A673 (cell line): Measurements from ENCODE around the gene YES1. TPM values are rescaled to one million over a fixed set of nuclear protein-coding genes. Genes with fewer than 3 reads are reported as not detected.

Experiments used
- BruUV-seq: library from RNA; stranded (reverse); fragments of 400-500 nt; replicated peaks from 2 replicates; lab custom pipeline; 2021; lab: Mats Ljungman, UMichigan
- CTCF ChIA-PET: fragments of 300-600 bp; sonication (Branson Sonifier 250); formaldehyde crosslinking; loops from one replicate; lab custom pipeline; 2022; ENCODE audit warnings: antibody characterized with exemption; lab: Charles Lee
- POLR2A ChIA-PET: fragments of 300-600 bp; sonication (Branson Sonifier 250); formaldehyde crosslinking; loops from one replicate; lab custom pipeline; 2022; ENCODE audit warnings: antibody characterized with exemption; ENCODE audit not compliant: low non-redundant PET; lab: Charles Lee
- DNase-seq: peaks from one replicate; pipeline ENCODE4 v3.0.0-alpha.2; 2015; ENCODE audit warnings: low spot score
- H3K27ac ChIP-seq: fragments of 200-600 bp; sonication (generic); 2 replicates; pipeline ENCODE4 v1.5.1; 2016; ENCODE audit warnings: mixed run types, low read depth, mild to moderate bottlenecking, mixed read lengths, antibody characterized with exemption, low read length; ENCODE audit not compliant: poor library complexity, severe bottlenecking
- H3K27me3 ChIP-seq: fragments of 200-600 bp; sonication (generic); replicated peaks from 2 replicates; pipeline ENCODE4 v1.6.1; 2017; ENCODE audit warnings: mixed run types, low read depth, mild to moderate bottlenecking, mixed read lengths, antibody characterized with exemption, low read length; ENCODE audit not compliant: insufficient read depth, poor library complexity
- H3K36me3 ChIP-seq: fragments of 200-600 bp; sonication (generic); 2 replicates; pipeline ENCODE4 v1.6.1; 2016; ENCODE audit warnings: mixed run types, mild to moderate bottlenecking, mixed read lengths, antibody characterized with exemption, low read length; ENCODE audit not compliant: insufficient read depth, poor library complexity, severe bottlenecking
- H3K4me1 ChIP-seq: fragments of 200-600 bp; sonication (generic); 2 replicates; pipeline ENCODE4 v1.6.1; 2017; ENCODE audit warnings: mixed run types, mild to moderate bottlenecking, mixed read lengths, antibody characterized with exemption, low read length; ENCODE audit not compliant: insufficient read depth, poor library complexity, severe bottlenecking
- H3K4me3 ChIP-seq: fragments of 200-600 bp; sonication (generic); 2 replicates; pipeline ENCODE4 v1.5.1; 2016; ENCODE audit warnings: low read depth, mixed run types, mild to moderate bottlenecking, mixed read lengths, low read length; ENCODE audit not compliant: poor library complexity, severe bottlenecking
- H3K9me3 ChIP-seq: fragments of 200-600 bp; sonication (generic); 2 replicates; pipeline ENCODE4 v1.6.1; 2016; ENCODE audit warnings: mixed run types, low read depth, mild to moderate bottlenecking, mixed read lengths, antibody characterized with exemption, low read length; ENCODE audit not compliant: poor library complexity, severe bottlenecking
- EZH2 ChIP-seq: fragments of 200-600 bp; sonication (generic); IDR thresholded peaks from 2 replicates; pipeline ENCODE4 v1.6.1; 2017; ENCODE audit warnings: borderline replicate concordance, low read depth, mild to moderate bottlenecking, mixed read lengths, antibody characterized with exemption, low read length; ENCODE audit not compliant: poor library complexity, severe bottlenecking
- intact Hi-C: fragments of 100-400 bp; cut with micrococcal nuclease; formaldehyde crosslinking; loops from one replicate; pipeline ENCODE4 v1.10.0; 2022; ENCODE audit not compliant: unreplicated experiment
- total RNA-seq: library from RNA; stranded (reverse); gene quantifications from 2 replicates; pipeline ENCODE4 v1.2.3, GENCODE V29; 2021
- TF ChIP-seq, protein P1 (sequence below): fragments of 300-800, 200-600 bp; sonication (generic); conservative IDR thresholded peaks from 2 replicates; pipeline ENCODE4 v1.5.1; 2017; ENCODE audit warnings: low read depth, mild to moderate bottlenecking, antibody characterized with exemption, low read length, moderate library complexity, mixed read lengths

YES1 gene
- total RNA-seq, 1 experiment from 2014 or later = 138 TPM

GRCh38 chr18:744832-745597 is 67.0 kb downstream of the YES1 start:
- CTCF ChIA-PET = no interaction called here
- TF ChIP-seq EZH2 = no peak
- TF ChIP-seq, protein P1, sequence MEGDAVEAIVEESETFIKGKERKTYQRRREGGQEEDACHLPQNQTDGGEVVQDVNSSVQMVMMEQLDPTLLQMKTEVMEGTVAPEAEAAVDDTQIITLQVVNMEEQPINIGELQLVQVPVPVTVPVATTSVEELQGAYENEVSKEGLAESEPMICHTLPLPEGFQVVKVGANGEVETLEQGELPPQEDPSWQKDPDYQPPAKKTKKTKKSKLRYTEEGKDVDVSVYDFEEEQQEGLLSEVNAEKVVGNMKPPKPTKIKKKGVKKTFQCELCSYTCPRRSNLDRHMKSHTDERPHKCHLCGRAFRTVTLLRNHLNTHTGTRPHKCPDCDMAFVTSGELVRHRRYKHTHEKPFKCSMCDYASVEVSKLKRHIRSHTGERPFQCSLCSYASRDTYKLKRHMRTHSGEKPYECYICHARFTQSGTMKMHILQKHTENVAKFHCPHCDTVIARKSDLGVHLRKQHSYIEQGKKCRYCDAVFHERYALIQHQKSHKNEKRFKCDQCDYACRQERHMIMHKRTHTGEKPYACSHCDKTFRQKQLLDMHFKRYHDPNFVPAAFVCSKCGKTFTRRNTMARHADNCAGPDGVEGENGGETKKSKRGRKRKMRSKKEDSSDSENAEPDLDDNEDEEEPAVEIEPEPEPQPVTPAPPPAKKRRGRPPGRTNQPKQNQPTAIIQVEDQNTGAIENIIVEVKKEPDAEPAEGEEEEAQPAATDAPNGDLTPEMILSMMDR = no peak
- intact Hi-C loops = loop anchor here (5.0 kb wide), 1 partner anchor 123 kb away; no protein-coding TSS in a partner anchor

GRCh38 chr18:741931-742512 is 70.0 kb downstream of the YES1 start:
- no peaks in the 10 kb centered on the region for H3K9me3 ChIP-seq
- no peaks in the 10 kb centered on the region for H3K27me3 ChIP-seq
- DNase-seq = peak; percentile 73
- H3K4me3 ChIP-seq = no peak overlapping the region
- intact Hi-C loops = loop anchor here (1.0 to 5.0 kb wide), 3 partner anchors 88 to 120 kb away; no protein-coding TSS in a partner anchor
- ChIA-PET POLR2A (no interaction called here), CTCF (interaction anchor here (1.5 kb wide), 1 partner anchor 88 kb away, joined by 4 read pairs; no protein-coding TSS in a partner anchor)
- H3K4me1 ChIP-seq = peaks cover 14% of the 10 kb centered on the region
- TF ChIP-seq EZH2 = no peak
- TF ChIP-seq, protein P1 = peak; percentile 80
- BruUV-seq = no TSS peak
- no peak overlapping the region for H3K27ac ChIP-seq
- peaks cover 56% of the 10 kb centered on the region for H3K36me3 ChIP-seq

More at GRCh38 chr18:744832-745597, 67.0 kb downstream of the YES1 start:
- Histone ChIP-seq H3K4me3 (no peak overlapping the region), H3K4me1 (peaks cover 14% of the 10 kb centered on the region), H3K27ac (no peak overlapping the region), H3K9me3 (no peaks in the 10 kb centered on the region), H3K27me3 (no peaks in the 10 kb centered on the region), H3K36me3 (peaks cover 40% of the 10 kb centered on the region)
- no peak for DNase-seq
- BruUV-seq = no TSS peak
- POLR2A ChIA-PET = no interaction called here

- Histone ChIP-seq H3K36me3 (peaks cover 39% of the 10 kb centered on the region), H3K27ac (no peak overlapping the region), H3K27me3 (no peaks in the 10 kb centered on the region), H3K4me3 (no peak overlapping the region), H3K9me3 (no peaks in the 10 kb centered on the region), H3K4me1 (no peaks in the 10 kb centered on the region)
- intact Hi-C loops = no loop called here
- POLR2A ChIA-PET = no interaction called here
- TF ChIP-seq EZH2 = no peak
- TF ChIP-seq, protein P1 = no peak
- no TSS peak for BruUV-seq
- DNase-seq = no peak
- CTCF ChIA-PET = no interaction called here
Observed at GRCh38 chr18:732371-732770, 79.7 kb downstream of the YES1 start.
